ENCODE results near the gene GDPD2. TPM values are rescaled to one million over a fixed set of nuclear protein-coding genes. Genes with fewer than 3 reads are reported as not detected.

GDPD2 gene
- total RNA-seq, 2 experiments from 2014 or later, result not detected

- H3K27ac Mint-ChIP-seq, result peak overlapping the region; percentile 92
- no peak for DNase-seq
- H3K4me3 Mint-ChIP-seq, result peak overlapping the region; percentile 88
- H3K9me3 Mint-ChIP-seq, result no peaks in the 10 kb centered on the region
- peaks cover 4% of the 10 kb centered on the region for H3K27me3 Mint-ChIP-seq
- H3K4me1 Mint-ChIP-seq, result peaks cover 11% of the 10 kb centered on the region
- no peaks in the 10 kb centered on the region for H3K36me3 Mint-ChIP-seq
Measured at GRCh38 chrX:70432936-70433847, 10.1 kb downstream of the GDPD2 start.

- Mint-ChIP-seq H3K4me3 (peak overlapping the region; percentile 88), H3K27me3 (peaks cover 4% of the 10 kb centered on the region), H3K4me1 (peaks cover 18% of the 10 kb centered on the region), H3K9me3 (no peaks in the 10 kb centered on the region), H3K36me3 (no peaks in the 10 kb centered on the region), H3K27ac (peak overlapping the region; percentile 92)
- peak; percentile 77 for DNase-seq
Measured at GRCh38 chrX:70433848-70434351, 10.8 kb downstream of the GDPD2 start.

- H3K36me3 Mint-ChIP-seq, result no peaks in the 10 kb centered on the region
- H3K4me3 Mint-ChIP-seq, result peak overlapping the region; percentile 88
- no peaks in the 10 kb centered on the region for H3K9me3 Mint-ChIP-seq
- peaks cover 7% of the 10 kb centered on the region for H3K27me3 Mint-ChIP-seq
- peaks cover 20% of the 10 kb centered on the region for H3K4me1 Mint-ChIP-seq
- DNase-seq, result peak; percentile 70
- peak overlapping the region; percentile 92 for H3K27ac Mint-ChIP-seq
Measured at GRCh38 chrX:70434352-70434866, 11.3 kb downstream of the GDPD2 start.

GRCh38 chrX:70434914-70435586 lies 11.9 kb downstream of the GDPD2 start:
- H3K4me3 Mint-ChIP-seq, result peak overlapping the region; percentile 88
- peaks cover 9% of the 10 kb centered on the region for H3K27me3 Mint-ChIP-seq
- DNase-seq, result peak; percentile 18
- peak overlapping the region; percentile 39 for H3K27ac Mint-ChIP-seq
- H3K4me1 Mint-ChIP-seq, result peaks cover 21% of the 10 kb centered on the region
- no peaks in the 10 kb centered on the region for H3K36me3 Mint-ChIP-seq
- H3K9me3 Mint-ChIP-seq, result no peaks in the 10 kb centered on the region

GRCh38 chrX:70436343-70436742 lies 13.2 kb downstream of the GDPD2 start:
- Mint-ChIP-seq H3K27ac (no peak overlapping the region), H3K36me3 (no peaks in the 10 kb centered on the region), H3K27me3 (peaks cover 17% of the 10 kb centered on the region), H3K4me1 (peaks cover 21% of the 10 kb centered on the region), H3K4me3 (no peak overlapping the region), H3K9me3 (no peaks in the 10 kb centered on the region)
- DNase-seq, result peak; percentile 12

- Mint-ChIP-seq H3K4me3 (no peak overlapping the region), H3K9me3 (no peaks in the 10 kb centered on the region), H3K27ac (no peak overlapping the region), H3K4me1 (peaks cover 21% of the 10 kb centered on the region), H3K36me3 (no peaks in the 10 kb centered on the region), H3K27me3 (peaks cover 22% of the 10 kb centered on the region)
- DNase-seq, result no peak
Measured at GRCh38 chrX:70437011-70437410, 13.9 kb downstream of the GDPD2 start.

GRCh38 chrX:70437921-70438665 lies 15.0 kb downstream of the GDPD2 start:
- Mint-ChIP-seq H3K4me3 (no peak overlapping the region), H3K27ac (no peak overlapping the region), H3K9me3 (no peaks in the 10 kb centered on the region), H3K4me1 (peaks cover 21% of the 10 kb centered on the region), H3K27me3 (peaks cover 29% of the 10 kb centered on the region), H3K36me3 (no peaks in the 10 kb centered on the region)
- DNase-seq, result no peak

- no peak overlapping the region for H3K4me3 Mint-ChIP-seq
- no peak for DNase-seq
- H3K4me1 Mint-ChIP-seq, result peaks cover 16% of the 10 kb centered on the region
- no peaks in the 10 kb centered on the region for H3K36me3 Mint-ChIP-seq
- H3K27me3 Mint-ChIP-seq, result peaks cover 29% of the 10 kb centered on the region
- no peak overlapping the region for H3K27ac Mint-ChIP-seq
- no peaks in the 10 kb centered on the region for H3K9me3 Mint-ChIP-seq
Measured at GRCh38 chrX:70439016-70439415, 15.9 kb downstream of the GDPD2 start.

GRCh38 chrX:70442224-70442623 lies 19.1 kb downstream of the GDPD2 start:
- Mint-ChIP-seq H3K4me1 (peaks cover 16% of the 10 kb centered on the region), H3K36me3 (no peaks in the 10 kb centered on the region), H3K27me3 (peaks cover 42% of the 10 kb centered on the region), H3K27ac (no peak overlapping the region), H3K4me3 (no peak overlapping the region), H3K9me3 (no peaks in the 10 kb centered on the region)
- no peak for DNase-seq

GRCh38 chrX:70444326-70444945 lies 21.3 kb downstream of the GDPD2 start, which contains the start of gene DLG3:
Gene DLG3, plus strand, starts transcription at chrX:70444835. Its CDS starts 367 bp downstream, at chrX:70445202.
- Mint-ChIP-seq H3K9me3 (no peaks in the 10 kb centered on the region), H3K27me3 (peaks cover 39% of the 10 kb centered on the region), H3K4me1 (peaks cover 6% of the 10 kb centered on the region), H3K4me3 (peak within 1 kb of the TSS; percentile 37), H3K36me3 (no peaks in the 10 kb centered on the region), H3K27ac (no peak within 1 kb of the TSS)
- peak; percentile 15 for DNase-seq

- H3K4me1 Mint-ChIP-seq, result peaks cover 6% of the 10 kb centered on the region
- no peak overlapping the region for H3K4me3 Mint-ChIP-seq
- no peaks in the 10 kb centered on the region for H3K9me3 Mint-ChIP-seq
- H3K27me3 Mint-ChIP-seq, result peaks cover 36% of the 10 kb centered on the region
- H3K36me3 Mint-ChIP-seq, result no peaks in the 10 kb centered on the region
- no peak overlapping the region for H3K27ac Mint-ChIP-seq
- DNase-seq, result no peak
Measured at GRCh38 chrX:70444946-70445656, 22.0 kb downstream of the GDPD2 start.

GRCh38 chrX:70445951-70446350 lies 22.8 kb downstream of the GDPD2 start:
- Mint-ChIP-seq H3K27ac (no peak overlapping the region), H3K4me3 (peak overlapping the region; percentile 7), H3K36me3 (no peaks in the 10 kb centered on the region), H3K27me3 (peaks cover 31% of the 10 kb centered on the region), H3K4me1 (peaks cover 6% of the 10 kb centered on the region), H3K9me3 (no peaks in the 10 kb centered on the region)
- DNase-seq, result no peak

GRCh38 chrX:70446380-70447350 lies 23.6 kb downstream of the GDPD2 start:
- no peak for DNase-seq
- H3K9me3 Mint-ChIP-seq, result no peaks in the 10 kb centered on the region
- H3K4me1 Mint-ChIP-seq, result peaks cover 6% of the 10 kb centered on the region
- H3K27me3 Mint-ChIP-seq, result peaks cover 26% of the 10 kb centered on the region
- no peak overlapping the region for H3K27ac Mint-ChIP-seq
- H3K36me3 Mint-ChIP-seq, result no peaks in the 10 kb centered on the region
- H3K4me3 Mint-ChIP-seq, result no peak overlapping the region
